22Rv1 (cell line): ENCODE results near the gene OPTC.

Experiments used
- CTCF ChIP-seq: fragments of 450-650 bp; IDR thresholded peaks from 2 replicates; pipeline ENCODE4 v1.5.1; 2017; ENCODE audit warnings: mild to moderate bottlenecking
- ZFX ChIP-seq: fragments of 450-650 bp; IDR thresholded peaks from 2 replicates; pipeline ENCODE4 v1.6.1; 2017; ENCODE audit warnings: antibody characterized with exemption, borderline replicate concordance

GRCh38 chr1:203451836-203452784, 41.8 kb upstream of the OPTC start:
- TF ChIP-seq ZFX (no peak), CTCF (no peak)
